Mammary epithelial cell (primary cell): ENCODE measurements around the gene RIMOC1.

ENCODE experiments used
- CTCF ChIP-seq, 2 donors: IDR thresholded peaks in 1 of 2; conservative IDR thresholded peaks in 1 of 2; 2 replicates each; pipeline ENCODE4 v1.5.1; 2011 to 2012; ENCODE audit warnings: inconsistent platforms in 2 of 2, low read length in 2 of 2, mild to moderate bottlenecking in 2 of 2, control low read depth in 1 of 2, low read depth in 1 of 2; ENCODE audit not compliant: insufficient read depth in 1 of 2; ENCODE audit errors: extremely low read depth in 1 of 2
- EZH2 ChIP-seq: IDR thresholded peaks from 2 replicates; pipeline ENCODE4 v1.6.1; 2012; ENCODE audit warnings: low read length, inconsistent platforms, borderline replicate concordance

GRCh38 chr5:41903382-41903891 is 707 bp upstream of the RIMOC1 start:
- TF ChIP-seq CTCF (conservative IDR thresholded peaks at IDR 0.05 in 1 of 2, IDR thresholded peaks at IDR 0.05 in 1 of 2; ENCODE audit: extremely low read depth in 1 of 2, insufficient read depth in 1 of 2, low read depth in 1 of 2, low read length in 2 of 2): no peak
- no peak for TF ChIP-seq EZH2
